ENCODE measurements around the gene KIR3DL1.
"Not testable (repeated sequence)": the region's sequence is repeated elsewhere in the genome, so short reads cannot be mapped to it uniquely, and the experiment has no call there.

Gene KIR3DL1

DNA sequence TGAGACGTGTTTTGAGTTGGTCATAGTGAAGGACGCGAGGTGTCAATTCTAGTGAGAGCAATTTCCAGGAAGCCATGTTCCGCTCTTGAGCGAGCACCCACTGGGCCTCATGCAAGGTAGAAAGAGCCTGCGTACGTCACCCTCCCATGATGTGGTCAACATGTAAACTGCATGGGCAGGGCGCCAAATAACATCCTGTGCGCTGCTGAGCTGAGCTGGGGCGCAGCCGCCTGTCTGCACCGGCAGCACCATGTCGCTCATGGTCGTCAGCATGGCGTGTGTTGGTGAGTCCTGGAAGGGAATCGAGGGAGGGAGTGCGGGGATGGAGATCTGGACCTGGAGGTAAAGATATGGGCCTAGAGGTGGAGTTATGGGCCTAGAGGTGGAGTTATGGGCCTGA is at the start of gene KIR3DL1:
KIR3DL1 (plus strand) TSS at position 218 of the 400 bp plus-strand sequence.
- DNase-seq = not testable (repeated sequence)

DNA sequence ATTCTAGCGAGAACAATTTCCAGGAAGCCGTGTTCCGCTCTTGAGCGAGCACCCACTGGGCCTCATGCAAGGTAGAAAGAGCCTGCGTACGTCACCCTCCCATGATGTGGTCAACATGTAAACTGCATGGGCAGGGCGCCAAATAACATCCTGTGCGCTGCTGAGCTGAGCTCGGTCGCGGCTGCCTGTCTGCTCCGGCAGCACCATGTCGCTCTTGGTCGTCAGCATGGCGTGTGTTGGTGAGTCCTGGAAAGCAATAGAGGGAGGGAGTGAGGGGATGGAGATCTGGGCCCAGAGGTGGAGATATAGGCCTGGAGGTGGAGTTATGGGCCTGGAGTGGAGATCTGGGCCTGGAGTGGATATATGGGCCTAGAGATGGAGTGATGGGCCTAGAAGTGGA is 46.6 kb upstream of the KIR3DL1 start, which contains the start of gene KIR2DL1:
KIR2DL1 (plus strand) TSS at position 148 of the 400 bp plus-strand sequence; CDS start at position 206, 58 bp downstream.
- not testable (repeated sequence) for DNase-seq

DNA sequence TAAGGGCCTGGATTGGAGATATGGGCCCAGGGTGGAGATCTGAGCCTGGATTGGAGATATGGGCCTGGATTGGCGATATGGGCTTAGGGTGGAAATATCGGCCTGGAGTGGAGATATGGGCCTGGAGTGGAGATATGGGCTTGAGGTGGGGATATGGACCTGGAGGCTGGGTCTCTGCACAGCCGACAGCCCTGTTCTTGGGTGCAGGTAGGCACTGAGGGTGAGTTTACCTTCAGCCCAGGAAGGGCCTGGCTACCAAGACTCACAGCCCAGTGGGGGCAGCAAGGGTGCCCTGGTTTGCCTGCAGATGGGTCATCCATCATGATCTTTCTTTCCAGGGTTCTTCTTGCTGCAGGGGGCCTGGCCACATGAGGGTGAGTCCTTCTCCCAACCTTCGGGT is 45.8 kb upstream of the KIR3DL1 start:
- DNase-seq = not testable (repeated sequence)

DNA sequence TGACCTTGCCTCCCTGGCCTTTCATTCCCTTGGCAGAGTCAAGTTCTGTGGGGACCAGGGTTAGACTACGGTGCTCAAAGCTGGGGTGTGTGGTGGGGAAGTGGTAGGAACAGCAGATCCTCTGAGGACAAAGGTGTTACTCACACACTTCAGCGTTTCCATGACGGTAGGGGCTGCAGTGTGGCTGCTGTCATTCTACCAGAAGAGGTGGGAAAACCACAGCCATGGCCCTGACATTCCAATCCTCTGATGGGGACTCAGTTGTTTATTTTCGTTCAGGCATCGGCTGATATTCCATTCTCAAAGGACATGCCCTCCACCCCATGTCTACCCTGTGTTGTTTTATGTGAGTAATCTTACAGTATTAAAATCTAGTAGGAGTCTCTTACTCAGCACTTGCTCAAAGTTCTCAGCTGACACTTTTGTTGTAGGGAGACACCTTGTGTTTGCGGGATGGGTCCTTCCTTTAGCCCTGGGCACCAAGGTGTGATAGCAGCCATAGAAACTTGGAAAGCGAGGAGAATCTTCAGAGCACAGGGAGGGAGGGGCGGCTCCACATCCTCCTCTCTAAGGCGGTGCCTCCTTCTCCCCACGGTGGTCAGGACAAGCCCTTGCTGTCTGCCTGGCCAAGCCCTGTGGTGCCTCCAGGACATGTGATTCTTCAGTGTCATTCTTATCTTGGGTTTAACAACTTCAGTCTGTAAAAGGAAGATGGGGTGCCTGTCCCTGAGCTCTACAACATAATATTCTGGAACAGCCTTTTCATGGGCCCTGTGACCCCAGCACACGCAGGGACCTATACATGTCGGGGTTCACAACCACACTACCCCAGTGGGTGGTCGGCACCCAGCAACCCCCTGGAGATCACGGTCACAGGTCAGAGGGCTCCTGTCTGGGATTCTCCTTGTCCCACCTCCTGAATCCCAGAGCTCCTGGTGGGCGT is 45.0 kb upstream of the KIR3DL1 start:
- DNase-seq = not testable (repeated sequence)

DNA sequence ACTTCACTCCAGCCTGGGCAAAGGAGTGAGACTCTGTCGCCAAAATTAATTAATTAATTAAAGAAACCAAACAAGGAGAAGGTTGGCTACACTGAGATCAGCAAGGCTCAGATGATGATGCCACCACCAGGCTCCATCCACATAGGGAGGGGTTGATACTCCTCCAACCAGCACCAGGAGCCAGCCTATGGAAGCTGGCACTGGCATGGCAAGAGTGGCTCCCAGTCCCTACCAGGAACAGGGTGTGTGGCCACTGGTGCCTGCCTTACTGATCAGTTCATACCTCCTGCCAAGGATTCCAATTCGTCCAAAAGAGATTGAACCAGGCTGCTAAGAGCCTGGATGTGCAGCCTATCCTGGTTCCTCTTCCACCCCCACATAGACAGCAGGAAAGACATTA is 43.6 kb upstream of the KIR3DL1 start:
- DNase-seq = not testable (repeated sequence)

DNA sequence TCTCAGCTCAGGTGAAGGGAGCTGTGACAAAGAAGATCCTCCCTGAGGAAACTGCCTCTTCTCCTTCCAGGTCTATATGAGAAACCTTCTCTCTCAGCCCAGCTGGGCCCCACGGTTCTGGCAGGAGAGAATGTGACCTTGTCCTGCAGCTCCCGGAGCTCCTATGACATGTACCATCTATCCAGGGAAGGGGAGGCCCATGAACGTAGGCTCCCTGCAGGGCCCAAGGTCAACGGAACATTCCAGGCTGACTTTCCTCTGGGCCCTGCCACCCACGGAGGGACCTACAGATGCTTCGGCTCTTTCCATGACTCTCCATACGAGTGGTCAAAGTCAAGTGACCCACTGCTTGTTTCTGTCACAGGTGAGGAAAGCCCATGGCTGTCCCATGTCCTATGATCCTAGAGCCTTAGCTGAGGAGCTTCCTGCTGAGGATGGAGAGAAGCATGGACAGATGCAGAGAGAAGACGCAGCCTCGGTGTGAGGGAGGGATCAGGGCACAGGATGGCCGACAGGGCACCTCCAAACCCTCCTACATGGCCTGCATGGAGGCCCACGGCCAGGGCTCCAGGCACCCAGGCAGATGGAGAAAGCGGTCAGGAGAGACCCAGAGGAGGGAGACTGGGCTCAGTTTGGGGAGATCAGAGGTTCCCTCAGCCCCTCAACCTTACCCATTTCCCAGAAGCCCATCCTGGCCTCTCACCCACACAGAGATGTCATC is 41.0 kb upstream of the KIR3DL1 start:
- DNase-seq = not testable (repeated sequence)

DNA sequence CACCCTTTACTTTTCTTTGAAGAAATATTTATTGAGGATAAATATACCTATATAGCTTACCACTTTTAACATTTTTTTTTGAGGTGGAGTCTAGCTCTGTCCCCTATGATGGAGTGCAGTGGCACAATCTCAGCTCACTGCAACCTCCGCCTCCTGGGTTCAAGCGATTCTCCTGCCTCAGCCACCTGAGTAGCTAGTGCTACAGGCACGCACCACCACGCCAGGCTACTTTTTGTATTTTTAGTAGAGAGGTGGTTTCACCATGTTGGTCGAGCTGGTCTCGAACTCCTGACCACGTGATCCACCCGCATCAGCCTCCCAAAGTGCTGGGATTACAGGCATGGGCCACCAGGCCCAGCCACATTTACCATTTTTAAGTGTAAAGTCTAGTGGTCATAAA is 40.4 kb upstream of the KIR3DL1 start:
- not testable (repeated sequence) for DNase-seq

DNA sequence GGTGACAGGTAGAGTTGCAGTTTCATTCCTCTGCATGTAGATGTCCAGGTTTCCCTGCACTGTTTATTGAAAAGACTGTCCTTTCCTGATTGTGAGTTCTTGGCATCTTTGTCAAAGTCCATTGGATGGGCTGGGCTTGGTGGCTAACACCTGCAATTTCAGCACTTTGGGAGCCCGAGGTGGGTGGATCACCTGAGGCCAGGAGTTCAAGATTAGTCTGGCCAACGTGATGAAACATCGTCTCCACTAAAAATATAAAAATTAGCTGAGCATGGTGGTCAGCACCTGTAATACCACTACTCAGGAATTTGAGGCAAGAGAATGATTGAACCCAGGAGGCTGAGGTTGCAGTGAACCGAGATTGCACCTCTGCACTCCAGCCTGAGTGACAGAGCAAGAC is 38.4 kb upstream of the KIR3DL1 start:
- DNase-seq = not testable (repeated sequence)

DNA sequence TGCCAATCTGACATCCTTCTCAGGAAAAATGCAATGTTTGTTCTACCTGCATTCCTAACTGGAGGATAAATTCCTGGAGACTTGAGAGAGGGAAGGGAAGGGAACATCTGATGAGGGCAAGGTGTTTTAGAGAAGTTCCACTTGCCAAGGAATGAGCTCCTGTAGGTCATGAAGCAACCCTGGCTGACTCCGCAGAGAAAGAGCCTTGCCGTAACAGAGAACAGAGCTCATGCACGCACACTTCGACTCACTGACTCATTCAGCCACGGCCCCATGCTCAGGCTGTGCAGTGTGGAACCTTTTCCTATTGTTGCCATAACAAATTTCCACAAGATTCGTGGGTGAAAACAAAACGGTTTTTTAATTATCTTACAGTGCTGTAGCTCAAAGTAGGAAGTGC is 37.4 kb upstream of the KIR3DL1 start:
- not testable (repeated sequence) for DNase-seq

DNA sequence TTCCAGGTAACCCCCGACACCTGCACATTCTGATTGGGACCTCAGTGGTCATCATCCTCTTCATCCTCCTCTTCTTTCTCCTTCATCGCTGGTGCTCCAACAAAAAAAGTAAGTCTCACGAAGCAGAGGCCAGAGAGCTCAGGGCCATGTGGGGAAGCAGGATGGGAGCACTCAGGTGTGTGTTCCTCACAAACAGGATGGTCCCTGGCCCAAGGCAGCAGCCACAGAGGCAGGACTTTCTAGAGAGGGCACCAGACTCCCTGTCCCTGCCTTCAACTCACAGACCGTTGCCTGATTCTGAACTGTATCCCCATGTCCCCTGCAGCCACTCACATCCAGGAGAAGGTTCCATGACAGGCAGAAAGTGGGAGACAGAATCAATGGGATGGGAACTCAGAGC is 33.4 kb upstream of the KIR3DL1 start:
- not testable (repeated sequence) for DNase-seq

DNA sequence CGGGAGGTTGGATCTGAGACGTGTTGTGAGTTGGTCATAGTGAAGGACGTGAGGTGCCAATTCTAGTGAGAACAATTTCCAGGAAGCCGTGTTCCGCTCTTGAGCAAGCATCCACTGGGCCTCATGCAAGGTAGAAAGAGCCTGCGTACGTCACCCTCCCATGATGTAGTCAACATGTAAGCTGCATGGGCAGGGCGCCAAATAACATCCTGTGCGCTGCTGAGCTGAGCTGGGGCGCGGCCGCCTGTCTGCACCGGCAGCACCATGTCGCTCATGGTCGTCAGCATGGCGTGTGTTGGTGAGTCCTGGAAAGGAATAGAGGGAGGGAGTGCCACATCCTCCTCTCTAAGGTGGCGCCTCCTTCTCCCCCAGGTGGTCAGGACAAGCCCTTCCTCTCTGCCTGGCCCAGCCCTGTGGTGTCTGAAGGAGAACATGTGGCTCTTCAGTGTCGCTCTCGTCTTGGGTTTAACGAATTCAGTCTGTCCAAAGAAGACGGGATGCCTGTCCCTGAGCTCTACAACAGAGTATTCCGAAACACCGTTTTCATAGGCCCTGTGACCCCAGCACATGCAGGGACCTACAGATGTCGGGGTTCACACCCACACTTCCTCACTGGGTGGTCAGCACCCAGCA is 30.1 kb upstream of the KIR3DL1 start:
- DNase-seq = not testable (repeated sequence)

DNA sequence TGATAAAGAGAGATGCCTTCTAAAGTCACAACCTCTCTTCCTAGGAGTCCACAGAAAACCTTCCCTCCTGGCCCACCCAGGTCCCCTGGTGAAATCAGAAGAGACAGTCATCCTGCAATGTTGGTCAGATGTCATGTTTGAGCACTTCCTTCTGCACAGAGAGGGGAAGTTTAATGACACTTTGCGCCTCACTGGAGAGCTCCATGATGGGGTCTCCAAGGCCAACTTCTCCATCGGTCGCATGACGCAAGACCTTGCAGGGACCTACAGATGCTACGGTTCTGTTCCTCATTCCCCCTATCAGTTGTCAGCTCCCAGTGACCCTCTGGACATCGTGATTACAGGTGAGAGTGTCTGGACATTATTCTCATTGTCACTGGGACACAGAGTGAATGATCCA is 28.1 kb upstream of the KIR3DL1 start:
- DNase-seq = not testable (repeated sequence)

DNA sequence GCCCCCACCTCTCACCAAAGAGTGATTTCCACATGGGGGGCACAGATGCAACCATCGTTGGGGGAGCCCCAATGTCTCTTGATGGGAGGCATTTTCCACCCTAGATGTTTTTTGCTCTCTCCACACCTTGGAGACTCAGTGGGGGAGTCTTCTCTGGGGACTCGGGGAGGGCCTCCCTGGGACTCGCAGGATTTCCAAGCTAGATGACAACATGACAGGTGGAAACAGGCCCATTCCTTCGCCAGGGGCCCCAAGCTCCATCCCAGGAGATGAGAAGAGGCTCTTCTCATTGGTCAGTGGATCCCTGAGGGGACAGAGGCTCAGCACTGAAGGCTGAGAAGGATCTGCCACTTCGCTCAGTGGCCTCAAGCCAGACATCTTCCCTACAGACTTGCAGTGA is 25.6 kb upstream of the KIR3DL1 start:
- DNase-seq = no peak

DNA sequence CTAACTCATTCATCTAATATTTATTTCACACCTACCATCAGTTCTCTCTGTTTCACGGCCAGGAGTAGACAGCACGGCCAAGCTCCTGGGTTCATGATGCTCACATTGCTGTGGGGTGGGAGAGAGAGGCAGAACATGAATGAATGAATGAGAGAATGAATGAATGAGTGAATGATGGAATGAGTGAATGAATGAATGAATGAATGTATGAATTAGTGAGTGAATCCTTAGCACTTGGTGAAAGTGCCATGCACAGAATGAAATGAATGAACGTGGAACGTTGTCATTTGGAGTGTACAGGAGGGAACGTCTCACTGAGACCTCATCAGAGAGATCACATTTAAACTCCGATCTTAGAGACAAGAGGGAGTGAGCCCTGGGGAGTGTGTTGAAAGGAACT is 24.8 kb upstream of the KIR3DL1 start:
- DNase-seq = no peak

DNA sequence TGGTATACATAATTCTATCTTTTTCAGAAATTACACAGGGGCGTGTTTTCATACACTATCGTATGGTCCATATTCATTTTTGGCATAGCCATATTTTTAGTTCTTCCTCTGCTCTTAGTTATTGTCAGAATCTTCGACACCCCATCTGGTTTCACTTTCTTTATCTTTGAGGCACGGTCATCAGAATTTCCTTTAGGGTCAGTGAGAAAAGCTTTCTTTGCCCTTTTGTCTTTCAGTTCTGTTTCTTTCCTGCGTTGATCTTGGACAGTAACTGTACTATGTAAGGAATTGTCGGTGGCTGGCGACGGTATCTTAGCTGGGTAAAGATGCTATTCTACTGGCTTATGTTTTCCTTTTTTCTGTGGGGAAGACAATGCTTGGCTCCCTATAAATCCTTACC is 23.5 kb upstream of the KIR3DL1 start:
- no peak for DNase-seq

DNA sequence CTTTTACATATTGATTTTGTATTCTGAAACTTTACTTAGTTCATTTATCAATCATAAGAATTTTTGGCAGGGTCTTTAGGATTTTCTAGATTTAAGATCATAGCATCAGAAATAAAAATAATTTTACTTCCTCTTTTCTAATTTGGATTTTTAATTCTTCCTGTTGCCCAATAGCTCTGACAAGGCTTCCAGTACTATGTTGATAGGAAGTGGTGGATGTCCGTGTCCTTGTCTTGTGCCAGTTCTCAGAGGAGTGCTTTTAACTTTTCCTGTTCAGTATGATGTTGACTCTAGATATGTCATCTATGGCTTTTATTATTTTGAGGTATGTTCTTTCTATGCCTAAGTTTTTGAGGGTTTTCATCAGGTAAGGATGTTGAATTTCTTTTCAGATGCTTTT is 20.5 kb upstream of the KIR3DL1 start:
- DNase-seq = no peak

DNA sequence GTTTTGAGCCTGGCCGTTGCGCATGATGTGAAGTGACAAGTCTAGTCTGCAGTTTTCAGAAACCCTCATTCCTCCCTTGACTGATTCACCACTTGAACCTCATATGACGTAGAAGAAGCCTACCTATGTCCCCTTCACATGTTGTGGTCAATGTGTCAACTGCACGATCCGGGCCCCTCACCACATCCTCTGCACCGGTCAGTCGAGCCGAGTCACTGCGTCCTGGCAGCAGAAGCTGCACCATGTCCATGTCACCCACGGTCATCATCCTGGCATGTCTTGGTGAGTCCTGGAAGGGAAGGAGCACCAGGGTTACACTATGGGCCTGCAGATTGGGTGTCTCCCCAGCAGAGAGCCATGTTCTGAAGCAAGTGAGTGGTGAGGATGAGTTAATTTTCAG is 12.9 kb upstream of the KIR3DL1 start, which contains the start of gene KIR2DL4:
KIR2DL4 (plus strand) TSS at position 201 of the 400 bp plus-strand sequence; CDS start at position 243, 42 bp downstream.
- no peak for DNase-seq

DNA sequence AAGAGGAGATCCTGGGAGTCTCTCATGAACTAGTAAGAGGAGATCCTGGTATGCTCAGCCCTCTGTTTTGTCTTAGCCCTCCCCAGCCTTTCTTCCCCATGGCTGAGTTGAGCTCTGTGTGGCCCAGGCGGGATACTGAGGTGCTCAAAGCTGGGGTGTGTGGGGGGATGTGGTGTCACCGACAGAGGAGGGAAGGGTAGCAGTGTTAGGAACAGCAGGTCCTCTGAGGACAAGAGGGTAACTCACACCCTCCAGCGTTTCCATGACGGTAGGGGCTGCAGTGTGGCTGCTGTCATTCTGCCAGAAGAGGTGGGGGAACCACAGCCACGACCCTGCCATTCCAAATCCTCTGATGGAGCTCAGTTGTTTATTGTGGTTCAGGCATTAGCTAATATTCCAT is 12.2 kb upstream of the KIR3DL1 start:
- no peak for DNase-seq

DNA sequence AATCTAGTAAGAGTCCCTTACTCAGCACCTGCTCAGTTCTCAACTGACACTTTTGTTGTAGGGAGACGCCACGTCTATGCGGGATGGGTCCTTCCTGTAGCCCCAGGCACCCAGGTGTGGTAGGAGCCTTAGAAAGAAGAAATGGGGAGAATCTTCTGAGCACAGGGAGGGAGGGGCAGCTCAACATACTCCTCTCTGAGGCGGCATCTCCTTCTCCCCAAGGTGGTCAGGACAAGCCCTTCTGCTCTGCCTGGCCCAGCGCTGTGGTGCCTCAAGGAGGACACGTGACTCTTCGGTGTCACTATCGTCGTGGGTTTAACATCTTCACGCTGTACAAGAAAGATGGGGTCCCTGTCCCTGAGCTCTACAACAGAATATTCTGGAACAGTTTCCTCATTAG is 11.7 kb upstream of the KIR3DL1 start:
- no peak for DNase-seq

DNA sequence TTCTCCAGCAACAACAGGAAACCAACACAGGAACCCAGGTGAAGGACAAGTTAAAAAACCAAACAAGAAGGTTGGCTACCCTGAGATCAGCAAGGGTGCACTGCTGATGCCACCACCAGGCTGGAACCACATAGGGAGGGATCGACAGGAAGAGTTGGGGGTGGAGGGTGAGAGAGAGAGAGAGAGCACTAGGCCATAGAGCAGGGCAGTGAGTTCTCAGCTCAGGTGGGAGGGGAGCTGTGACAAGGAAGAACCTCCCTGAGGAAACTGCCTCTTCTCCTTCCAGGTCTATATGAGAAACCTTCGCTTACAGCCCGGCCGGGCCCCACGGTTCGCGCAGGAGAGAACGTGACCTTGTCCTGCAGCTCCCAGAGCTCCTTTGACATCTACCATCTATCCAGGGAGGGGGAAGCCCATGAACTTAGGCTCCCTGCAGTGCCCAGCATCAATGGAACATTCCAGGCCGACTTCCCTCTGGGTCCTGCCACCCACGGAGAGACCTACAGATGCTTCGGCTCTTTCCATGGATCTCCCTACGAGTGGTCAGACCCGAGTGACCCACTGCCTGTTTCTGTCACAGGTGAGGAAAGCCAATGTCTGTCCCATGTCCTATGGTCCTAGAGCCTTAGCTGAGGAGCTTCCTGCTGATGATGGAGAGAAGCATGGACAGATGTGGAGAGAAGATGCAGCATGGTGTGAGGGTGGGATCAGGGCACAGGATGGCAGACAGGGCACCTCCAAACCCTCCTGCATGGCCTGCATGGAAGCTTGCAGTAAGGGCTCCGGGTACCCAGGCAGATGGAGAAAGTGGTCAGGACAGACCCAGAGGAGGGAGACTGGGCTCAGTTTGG is 10.4 kb upstream of the KIR3DL1 start:
- no peak for DNase-seq

DNA sequence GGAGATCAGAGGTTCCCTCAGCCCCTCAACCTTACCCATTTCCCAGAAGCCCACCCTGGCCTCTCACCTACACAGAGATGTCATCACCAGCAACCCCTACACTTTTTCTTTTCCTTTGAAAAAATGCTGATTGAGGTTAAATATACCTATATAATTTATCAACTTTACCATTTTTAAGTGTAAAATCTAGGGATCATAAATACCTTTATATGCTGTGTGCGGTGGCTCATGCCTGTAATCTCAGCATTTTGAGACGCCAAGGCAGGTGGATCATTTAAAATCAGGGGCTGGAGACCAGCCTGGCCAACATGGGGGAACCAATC is 9.8 kb upstream of the KIR3DL1 start:
- no peak for DNase-seq

Data from amygdala (tissue), 56 donors.